Activated CD4-positive, alpha-beta T cell treated with anti-CD3 and anti-CD28 coated beads, Interleukin-2, amount 10 ng/mL, durations not matched to agents 24 days and 14 days (primary cell): ENCODE measurements around the gene ANO1. TPM values are rescaled to one million over a fixed set of nuclear protein-coding genes. Genes with fewer than 3 reads are reported as not detected.
"Not testable (repeated sequence)": the region's sequence is repeated elsewhere in the genome, so short reads cannot be mapped to it uniquely, and the experiment has no call there.

Experiments
- DNase-seq: peaks from one replicate; pipeline ENCODE4 v3.0.0; 2022
- H3K27ac Mint-ChIP-seq: one replicate; pipeline ENCODE4 v1.8.0; 2022; ENCODE audit warnings: mild to moderate bottlenecking, mixed read lengths
- H3K27me3 Mint-ChIP-seq: one replicate; pipeline ENCODE4 v1.8.0; 2022; ENCODE audit warnings: mixed read lengths
- H3K36me3 Mint-ChIP-seq: one replicate; pipeline ENCODE4 v1.8.0; 2022; ENCODE audit warnings: low read depth, mild to moderate bottlenecking, mixed read lengths
- H3K4me1 Mint-ChIP-seq: one replicate; pipeline ENCODE4 v1.8.0; 2021; ENCODE audit warnings: mixed read lengths
- H3K4me3 Mint-ChIP-seq: one replicate; pipeline ENCODE4 v1.8.0; 2022; ENCODE audit warnings: mild to moderate bottlenecking, moderate library complexity, mixed read lengths
- H3K9me3 Mint-ChIP-seq: one replicate; pipeline ENCODE4 v1.8.0; 2021; ENCODE audit warnings: mixed read lengths
- intact Hi-C: fragments of 100-400 bp; cut with micrococcal nuclease; formaldehyde crosslinking; loops from one replicate; pipeline ENCODE4 v1.15.1; 2023
- total RNA-seq: library from RNA; stranded (reverse); gene quantifications from 2 replicates; pipeline ENCODE4 v1.2.3, GENCODE V29; 2022

The ANO1 gene
- total RNA-seq, 1 donor from 2014 or later = not detected

DNA sequence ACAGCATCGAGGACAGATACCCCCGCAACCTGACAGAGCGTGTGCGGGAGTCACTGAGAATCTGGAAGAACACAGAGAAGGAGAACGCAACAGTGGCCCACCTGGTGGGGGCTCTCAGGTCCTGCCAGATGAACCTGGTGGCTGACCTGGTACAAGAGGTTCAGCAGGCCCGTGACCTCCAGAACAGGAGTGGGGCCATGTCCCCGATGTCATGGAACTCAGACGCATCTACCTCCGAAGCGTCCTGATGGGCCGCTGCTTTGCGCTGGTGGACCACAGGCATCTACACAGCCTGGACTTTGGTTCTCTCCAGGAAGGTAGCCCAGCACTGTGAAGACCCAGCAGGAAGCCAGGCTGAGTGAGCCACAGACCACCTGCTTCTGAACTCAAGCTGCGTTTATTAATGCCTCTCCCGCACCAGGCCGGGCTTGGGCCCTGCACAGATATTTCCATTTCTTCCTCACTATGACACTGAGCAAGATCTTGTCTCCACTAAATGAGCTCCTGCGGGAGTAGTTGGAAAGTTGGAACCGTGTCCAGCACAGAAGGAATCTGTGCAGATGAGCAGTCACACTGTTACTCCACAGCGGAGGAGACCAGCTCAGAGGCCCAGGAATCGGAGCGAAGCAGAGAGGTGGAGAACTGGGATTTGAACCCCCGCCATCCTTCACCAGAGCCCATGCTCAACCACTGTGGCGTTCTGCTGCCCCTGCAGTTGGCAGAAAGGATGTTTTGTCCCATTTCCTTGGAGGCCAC is 128.3 kb downstream of the ANO1 start:
- H3K27ac Mint-ChIP-seq = peak overlapping the region; percentile 73
- peak overlapping the region; percentile 93 for H3K4me3 Mint-ChIP-seq
- intact Hi-C loops = loop anchor here (10.0 kb wide), 1 partner anchor 188 kb away; the partner anchor contains the start of gene CTTN
- no peak for DNase-seq
- no peaks in the 10 kb centered on the region for H3K9me3 Mint-ChIP-seq
- peaks cover 56% of the 10 kb centered on the region for H3K36me3 Mint-ChIP-seq
- H3K4me1 Mint-ChIP-seq = peaks cover 34% of the 10 kb centered on the region
- no peaks in the 10 kb centered on the region for H3K27me3 Mint-ChIP-seq

DNA sequence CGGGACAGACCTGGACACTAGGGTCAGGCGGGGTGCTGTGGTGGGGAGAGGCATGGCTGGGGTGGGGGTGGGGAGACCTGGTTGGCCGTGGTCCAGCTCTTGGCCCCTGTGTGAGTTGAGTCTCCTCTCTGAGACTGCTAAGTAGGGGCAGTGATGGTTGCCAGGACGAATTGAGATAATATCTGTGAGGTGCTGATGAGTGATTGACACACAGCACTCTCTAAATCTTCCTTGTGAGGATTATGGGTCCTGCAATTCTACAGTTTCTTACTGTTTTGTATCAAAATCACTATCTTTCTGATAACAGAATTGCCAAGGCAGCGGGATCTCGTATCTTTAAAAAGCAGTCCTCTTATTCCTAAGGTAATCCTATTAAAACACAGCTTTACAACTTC is 128.9 kb downstream of the ANO1 start:
- DNase-seq = no peak
- Mint-ChIP-seq H3K27ac (no peak overlapping the region), H3K36me3 (peaks cover 56% of the 10 kb centered on the region), H3K4me3 (no peak overlapping the region), H3K27me3 (no peaks in the 10 kb centered on the region), H3K4me1 (peaks cover 34% of the 10 kb centered on the region), H3K9me3 (no peaks in the 10 kb centered on the region)
- intact Hi-C loops = loop anchor here (10.0 kb wide), 1 partner anchor 188 kb away; the partner anchor contains the start of gene CTTN

DNA sequence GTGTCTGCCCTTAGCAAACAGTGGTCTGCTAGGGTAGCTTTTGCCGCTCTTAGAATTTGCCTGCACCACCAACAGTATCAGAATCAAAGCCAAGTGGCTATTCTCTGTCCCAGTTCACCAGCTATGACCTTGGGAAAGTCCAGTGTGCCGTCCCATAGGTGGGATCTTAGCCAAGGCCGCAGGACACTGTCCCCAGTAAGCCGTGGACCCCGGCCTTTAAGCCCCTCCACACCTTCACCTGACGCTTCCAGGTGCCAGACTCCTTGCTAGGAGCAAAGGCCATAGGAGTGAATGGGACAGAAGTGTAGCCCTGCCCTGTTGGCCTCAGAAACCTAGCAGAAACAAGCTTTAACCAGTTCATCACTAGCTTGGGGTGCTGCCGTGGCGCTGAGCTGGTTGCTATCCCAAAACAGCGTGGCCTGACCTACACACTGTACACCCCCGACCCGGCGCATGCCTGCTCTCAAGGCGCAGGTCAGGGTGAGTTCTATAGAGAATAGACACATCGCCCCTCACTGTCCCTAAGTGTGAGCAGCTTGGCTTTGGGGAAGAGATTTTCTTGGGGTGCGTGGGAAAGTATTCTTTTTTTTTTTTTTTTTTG is 129.5 kb downstream of the ANO1 start:
- Mint-ChIP-seq H3K4me1 (peaks cover 35% of the 10 kb centered on the region), H3K4me3 (no peak overlapping the region), H3K27me3 (no peaks in the 10 kb centered on the region), H3K9me3 (no peaks in the 10 kb centered on the region), H3K27ac (no peak overlapping the region), H3K36me3 (peaks cover 56% of the 10 kb centered on the region)
- no peak for DNase-seq
- intact Hi-C loops = loop anchor here (10.0 kb wide), 1 partner anchor 187 kb away; the partner anchor contains the start of gene CTTN

DNA sequence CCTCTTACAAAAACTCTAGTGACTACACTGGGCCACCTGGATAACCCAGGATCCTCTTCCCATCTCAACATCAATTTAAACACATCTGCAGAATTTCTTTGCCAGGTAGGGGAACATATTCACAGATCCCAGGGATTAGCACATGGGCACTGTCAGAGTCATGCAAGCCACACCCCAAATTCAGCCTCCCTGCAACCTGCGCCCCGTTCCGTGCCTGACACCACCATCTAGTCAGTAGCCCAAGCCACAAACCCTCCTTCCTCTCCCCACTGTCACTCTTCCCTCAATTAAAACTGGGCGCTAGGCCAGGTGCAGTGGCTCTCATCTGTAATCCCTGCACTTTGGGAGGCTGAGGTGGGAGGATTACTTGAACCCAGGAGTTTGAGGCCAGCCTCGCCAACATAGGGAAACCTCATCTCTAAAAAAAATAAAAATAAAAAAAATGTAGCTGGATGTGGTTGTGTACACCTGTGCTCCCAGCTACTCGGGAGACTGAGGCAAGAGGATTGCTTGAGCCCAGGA is 131.3 kb downstream of the ANO1 start:
- intact Hi-C loops = loop anchor here (10.0 kb wide), 1 partner anchor 185 kb away; the partner anchor contains the start of gene CTTN
- Mint-ChIP-seq H3K4me1 (peaks cover 29% of the 10 kb centered on the region), H3K4me3 (no peak overlapping the region), H3K27me3 (no peaks in the 10 kb centered on the region), H3K36me3 (peaks cover 48% of the 10 kb centered on the region), H3K9me3 (no peaks in the 10 kb centered on the region), H3K27ac (no peak overlapping the region)
- DNase-seq = no peak

DNA sequence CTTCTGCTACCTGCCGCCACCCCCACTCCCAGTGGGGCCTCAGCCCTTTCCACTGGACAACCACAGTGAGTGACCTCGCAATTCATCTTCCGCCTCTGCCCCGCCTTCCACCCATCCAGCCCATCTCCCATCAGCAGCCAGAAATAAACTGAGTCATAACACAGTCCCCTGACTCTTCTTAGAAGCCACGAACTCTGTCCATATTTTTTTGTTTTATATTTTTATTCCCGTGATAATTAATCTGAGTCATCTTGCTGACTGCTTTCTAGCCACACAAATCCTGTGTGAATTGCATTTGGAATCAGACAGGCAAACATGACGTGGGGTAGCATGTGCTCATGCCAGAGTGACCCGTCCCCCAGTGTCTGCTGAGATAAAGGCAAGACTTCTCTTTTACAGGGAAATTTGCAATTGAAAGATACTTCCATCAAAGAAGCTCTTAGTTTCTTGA is 132.0 kb downstream of the ANO1 start:
- Mint-ChIP-seq H3K27ac (peak overlapping the region; percentile 17), H3K9me3 (no peaks in the 10 kb centered on the region), H3K4me3 (no peak overlapping the region), H3K4me1 (peaks cover 23% of the 10 kb centered on the region), H3K27me3 (no peaks in the 10 kb centered on the region), H3K36me3 (peaks cover 42% of the 10 kb centered on the region)
- intact Hi-C loops = no loop called here
- no peak for DNase-seq

DNA sequence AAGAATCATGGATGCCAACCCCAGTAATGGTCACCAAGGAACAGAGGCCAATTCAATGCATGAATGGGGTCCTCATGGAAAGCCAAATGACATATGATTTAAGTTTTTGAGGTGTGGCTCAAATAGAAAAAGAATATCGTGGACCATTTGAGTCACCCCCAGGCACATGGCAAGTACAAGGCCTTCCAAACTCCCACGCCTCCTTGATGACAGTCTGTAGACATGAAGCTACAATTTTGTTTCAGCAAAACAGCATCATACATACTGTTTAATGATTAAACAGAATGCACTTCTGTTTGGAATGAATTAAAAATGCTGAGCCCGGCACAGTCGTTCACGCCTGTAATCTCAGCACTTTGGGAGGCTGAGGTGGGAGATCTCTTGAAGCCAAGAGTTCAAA is 132.4 kb downstream of the ANO1 start:
- intact Hi-C loops = no loop called here
- Mint-ChIP-seq H3K4me3 (no peak overlapping the region), H3K4me1 (peaks cover 19% of the 10 kb centered on the region), H3K27me3 (no peaks in the 10 kb centered on the region), H3K27ac (peak overlapping the region; percentile 17), H3K36me3 (peaks cover 39% of the 10 kb centered on the region), H3K9me3 (no peaks in the 10 kb centered on the region)
- DNase-seq = no peak

DNA sequence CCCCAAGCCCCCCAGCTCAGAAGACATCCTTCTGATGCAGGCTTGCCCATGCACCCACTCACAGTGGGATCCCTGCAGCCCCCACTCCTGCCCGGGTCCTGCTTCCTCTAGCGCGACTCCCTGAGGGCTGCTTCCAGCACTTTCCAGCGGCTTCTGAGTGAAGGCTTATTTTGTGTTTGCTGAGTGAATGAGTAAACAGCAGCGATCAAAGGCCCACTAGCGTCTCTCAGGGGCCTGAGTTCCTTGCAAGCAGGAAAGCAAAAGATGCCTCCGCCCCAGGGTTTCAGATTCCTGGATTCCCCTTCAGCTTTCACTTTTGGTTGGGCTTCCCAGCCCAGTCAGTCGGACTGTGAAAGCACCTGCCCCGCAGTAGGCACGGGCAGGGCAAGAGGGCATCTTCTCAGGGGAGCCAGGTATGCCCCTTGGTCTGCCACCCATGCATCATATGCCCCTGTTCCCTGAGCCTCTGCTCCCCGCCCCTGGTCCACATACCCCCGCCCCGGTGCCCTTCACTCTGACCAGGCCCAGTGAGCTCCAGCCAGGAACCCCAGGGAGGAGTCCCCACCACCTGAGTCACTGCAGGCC is 134.2 kb downstream of the ANO1 start:
- H3K27ac Mint-ChIP-seq = no peak overlapping the region

DNA sequence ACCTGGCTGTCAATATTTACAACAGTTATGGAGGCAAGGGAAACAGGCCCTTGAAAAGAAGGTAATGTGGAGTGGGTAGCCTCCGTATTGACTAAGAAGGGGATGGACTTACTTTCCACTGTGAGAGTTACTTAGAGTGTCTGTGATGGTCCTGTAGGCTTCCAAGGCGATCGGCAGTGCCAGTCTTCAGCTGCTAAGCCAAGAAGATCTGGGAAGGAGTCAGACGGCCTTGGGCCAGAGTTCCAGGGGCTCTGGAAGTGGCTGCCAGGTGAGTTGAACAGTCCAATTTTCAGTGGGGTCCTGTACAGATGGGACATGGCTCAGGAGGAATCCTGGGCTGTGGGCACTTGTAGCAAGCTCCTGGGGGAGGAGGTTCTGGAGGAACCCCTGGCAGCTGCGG is 139.3 kb downstream of the ANO1 start:
- H3K27me3 Mint-ChIP-seq = peaks cover 17% of the 10 kb centered on the region
- H3K9me3 Mint-ChIP-seq, intact Hi-C loops, H3K4me3 Mint-ChIP-seq, DNase-seq, H3K36me3 Mint-ChIP-seq, H3K4me1 Mint-ChIP-seq, H3K27ac Mint-ChIP-seq: not testable (repeated sequence)

More for the DNA sequence above, 134.2 kb downstream of the ANO1 start:
- no peak overlapping the region for H3K4me3 Mint-ChIP-seq
- no peaks in the 10 kb centered on the region for H3K27me3 Mint-ChIP-seq
- intact Hi-C loops = no loop called here
- DNase-seq = no peak
- no peaks in the 10 kb centered on the region for H3K9me3 Mint-ChIP-seq
- peaks cover 23% of the 10 kb centered on the region for H3K36me3 Mint-ChIP-seq
- peaks cover 10% of the 10 kb centered on the region for H3K4me1 Mint-ChIP-seq

DNA sequence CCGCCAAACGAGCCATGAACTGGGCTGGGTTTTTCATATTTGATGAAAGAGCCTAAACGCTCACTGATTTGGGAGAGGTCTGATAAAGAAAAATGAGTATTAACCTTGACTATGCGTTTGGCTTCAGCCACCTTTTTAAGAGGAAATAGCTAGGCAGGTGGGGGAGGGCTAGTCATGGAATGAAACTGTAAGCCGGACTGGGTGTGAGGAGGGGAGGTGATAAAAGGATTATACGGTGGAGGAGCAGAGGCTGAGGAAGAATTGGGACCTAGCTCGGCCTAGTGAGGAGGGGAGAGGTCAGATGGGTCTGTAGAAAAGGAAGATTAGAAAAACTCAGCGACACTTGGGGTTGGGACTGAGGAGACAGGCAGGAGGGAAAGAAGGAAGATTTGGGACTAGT is 140.0 kb downstream of the ANO1 start:
- H3K27ac Mint-ChIP-seq, H3K4me1 Mint-ChIP-seq, H3K9me3 Mint-ChIP-seq, H3K4me3 Mint-ChIP-seq, intact Hi-C loops, H3K36me3 Mint-ChIP-seq, DNase-seq: not testable (repeated sequence)
- H3K27me3 Mint-ChIP-seq = peaks cover 20% of the 10 kb centered on the region

DNA sequence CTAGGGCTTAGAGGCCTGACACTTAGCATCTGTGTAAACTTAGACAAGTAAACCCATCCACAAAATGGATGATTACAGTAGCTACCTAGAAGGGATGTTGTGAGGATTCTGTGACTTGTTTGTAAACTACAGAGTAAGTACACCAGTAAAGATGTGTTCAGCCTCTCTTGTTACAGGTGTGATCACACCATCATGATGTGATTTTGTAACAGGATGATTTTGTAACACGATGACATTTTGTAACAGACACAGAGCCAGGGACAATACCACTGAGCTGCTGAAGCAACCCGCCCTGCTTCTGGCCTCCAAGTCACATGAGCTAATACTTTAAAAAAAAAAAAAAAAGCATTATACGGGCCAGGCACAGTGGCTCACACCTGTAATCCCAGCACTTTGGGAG is 142.0 kb downstream of the ANO1 start:
- Mint-ChIP-seq H3K27me3 (peaks cover 33% of the 10 kb centered on the region), H3K4me3 (no peak overlapping the region), H3K27ac (no peak overlapping the region), H3K36me3 (no peaks in the 10 kb centered on the region), H3K4me1 (no peaks in the 10 kb centered on the region), H3K9me3 (no peaks in the 10 kb centered on the region)
- intact Hi-C loops = no loop called here
- no peak for DNase-seq

DNA sequence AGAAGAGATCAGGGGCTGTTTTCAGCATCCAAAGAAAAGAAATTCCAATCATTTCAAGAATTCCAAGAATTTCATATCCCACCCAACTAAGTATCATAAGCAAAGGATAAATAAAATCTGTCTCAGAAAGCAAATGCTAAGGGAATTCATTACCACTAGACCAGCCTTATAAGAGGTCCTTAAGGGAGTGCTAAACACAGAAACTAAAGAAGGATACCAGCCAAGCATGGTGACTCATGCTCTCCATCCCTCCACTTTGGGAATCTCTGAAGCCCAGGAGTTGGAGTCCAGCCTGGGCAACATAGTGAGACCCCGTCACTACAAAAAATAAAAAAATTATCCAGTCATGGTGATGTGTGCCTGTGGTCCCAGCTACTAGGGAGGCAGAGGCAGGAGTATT is 142.8 kb downstream of the ANO1 start:
- no peaks in the 10 kb centered on the region for H3K9me3 Mint-ChIP-seq
- intact Hi-C loops = no loop called here

DNA sequence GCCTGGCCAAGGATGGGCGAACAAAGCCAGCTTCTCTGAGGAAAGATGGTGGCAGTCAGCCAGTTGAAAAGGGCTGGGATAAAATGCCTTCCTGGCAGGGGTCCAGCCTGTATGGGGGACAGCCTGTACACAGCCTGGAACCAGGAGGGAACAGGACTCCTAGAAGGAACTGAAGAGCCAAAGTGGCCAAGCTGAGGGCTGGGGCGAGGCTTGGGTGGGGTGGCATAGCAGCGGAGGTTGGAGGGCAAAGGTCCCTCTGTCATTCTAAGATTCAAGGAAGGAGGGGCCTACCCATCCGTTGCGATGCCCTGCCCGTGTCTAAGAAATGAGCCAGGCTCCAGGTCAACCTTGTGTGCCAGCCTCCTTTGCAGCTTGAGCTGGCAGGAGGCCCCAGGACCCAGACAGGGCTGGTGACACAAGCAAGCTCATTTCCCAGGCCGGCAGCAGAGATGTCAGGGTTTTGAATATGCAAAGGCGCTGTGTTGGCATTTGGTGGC is 147.6 kb downstream of the ANO1 start:
- no peaks in the 10 kb centered on the region for H3K4me1 Mint-ChIP-seq
- H3K27ac Mint-ChIP-seq = no peak overlapping the region
- no peaks in the 10 kb centered on the region for H3K36me3 Mint-ChIP-seq
- peaks cover 24% of the 10 kb centered on the region for H3K27me3 Mint-ChIP-seq
- no peak for DNase-seq
- intact Hi-C loops = no loop called here
- H3K4me3 Mint-ChIP-seq = no peak overlapping the region
- H3K9me3 Mint-ChIP-seq = no peaks in the 10 kb centered on the region

More for the DNA sequence above, 142.8 kb downstream of the ANO1 start:
- peaks cover 33% of the 10 kb centered on the region for H3K27me3 Mint-ChIP-seq
- H3K27ac Mint-ChIP-seq = no peak overlapping the region
- H3K4me1 Mint-ChIP-seq = no peaks in the 10 kb centered on the region
- no peaks in the 10 kb centered on the region for H3K36me3 Mint-ChIP-seq
- no peak for DNase-seq
- H3K4me3 Mint-ChIP-seq = no peak overlapping the region

DNA sequence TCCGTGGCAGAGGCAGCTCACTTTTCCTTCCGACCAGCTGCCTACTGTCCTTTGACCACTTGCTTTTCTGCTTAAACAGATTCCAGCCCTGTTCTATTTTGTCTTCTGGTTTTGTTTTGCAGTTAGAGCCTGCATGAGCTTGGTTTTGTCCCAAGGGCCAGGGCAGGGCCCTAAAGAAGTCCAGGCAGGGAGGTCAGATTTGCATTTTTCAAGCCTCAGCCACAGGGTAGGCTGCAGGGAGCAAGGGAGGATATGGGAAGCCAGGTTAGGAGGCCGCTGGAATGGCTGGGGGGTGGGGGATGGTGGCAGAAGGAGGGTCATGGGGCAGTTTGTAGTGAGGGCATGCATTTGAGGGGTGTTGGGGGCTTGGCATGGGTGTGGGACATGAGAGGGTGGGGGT is 148.1 kb downstream of the ANO1 start:
- Mint-ChIP-seq H3K4me1 (no peaks in the 10 kb centered on the region), H3K36me3 (no peaks in the 10 kb centered on the region), H3K27me3 (peaks cover 24% of the 10 kb centered on the region), H3K9me3 (no peaks in the 10 kb centered on the region), H3K4me3 (no peak overlapping the region), H3K27ac (no peak overlapping the region)
- no peak for DNase-seq
- intact Hi-C loops = no loop called here

DNA sequence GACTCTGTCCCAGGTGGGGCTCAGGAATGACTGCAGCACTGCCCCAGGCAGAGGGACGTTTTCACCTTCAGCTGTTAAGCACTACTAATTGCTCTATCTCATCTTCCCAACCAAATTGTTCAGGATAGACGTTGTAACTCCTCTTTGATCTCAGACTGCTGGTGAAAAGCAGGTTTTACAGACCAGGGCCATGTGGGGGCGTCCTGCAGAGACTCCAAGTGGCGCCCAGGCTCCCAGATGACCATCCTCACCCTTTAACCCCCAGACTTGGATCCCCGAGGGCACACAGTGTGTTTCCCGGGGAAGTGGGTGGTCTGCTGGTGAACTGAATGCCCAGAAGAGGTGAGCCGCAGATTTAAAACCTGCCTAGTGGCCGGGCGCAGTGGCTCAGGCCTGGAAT is 148.8 kb downstream of the ANO1 start:
- no peak for DNase-seq
- no peaks in the 10 kb centered on the region for H3K36me3 Mint-ChIP-seq
- intact Hi-C loops = no loop called here

More for the DNA sequence above, 148.8 kb downstream of the ANO1 start:
- H3K9me3 Mint-ChIP-seq = no peaks in the 10 kb centered on the region
- H3K4me1 Mint-ChIP-seq = no peaks in the 10 kb centered on the region
- H3K27ac Mint-ChIP-seq = no peak overlapping the region
- peaks cover 20% of the 10 kb centered on the region for H3K27me3 Mint-ChIP-seq
- H3K4me3 Mint-ChIP-seq = no peak overlapping the region
